Panc1 (cell line): ENCODE data around the gene ANAPC1.
"Not testable (repeated sequence)": the region's sequence is repeated elsewhere in the genome, so short reads cannot be mapped to it uniquely, and the experiment has no call there.

Source experiments
- POLR2AphosphoS5 ChIP-seq: IDR thresholded peaks from 2 replicates; pipeline ENCODE4 v1.6.1; 2012; ENCODE audit warnings: mild to moderate bottlenecking, low read depth, low read length, moderate library complexity
- TF ChIP-seq, protein P1 (sequence below): fragments of 450-650 bp; IDR thresholded peaks from 2 replicates; pipeline ENCODE4 v1.5.1; 2017; ENCODE audit warnings: mild to moderate bottlenecking

DNA sequence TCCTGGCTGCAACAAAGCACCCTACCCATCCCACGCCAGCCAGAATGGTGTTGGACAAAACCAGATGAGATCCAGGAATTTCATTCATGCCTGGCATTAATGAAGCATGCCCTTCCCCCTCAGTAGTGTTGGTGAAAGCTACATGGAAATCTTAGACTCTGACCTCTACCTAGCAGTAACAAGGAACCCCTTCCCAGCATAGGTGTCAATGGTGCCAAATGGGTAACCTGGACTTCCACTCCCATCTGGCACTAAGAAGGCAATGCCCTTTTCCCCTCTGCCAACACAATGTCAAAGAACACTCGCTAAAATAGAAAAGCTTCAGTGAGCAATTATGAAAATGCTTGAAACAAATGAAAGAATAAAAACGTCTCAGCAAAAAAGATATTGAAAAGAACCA lies 131.5 kb downstream of the ANAPC1 start:
- TF ChIP-seq, protein P1, sequence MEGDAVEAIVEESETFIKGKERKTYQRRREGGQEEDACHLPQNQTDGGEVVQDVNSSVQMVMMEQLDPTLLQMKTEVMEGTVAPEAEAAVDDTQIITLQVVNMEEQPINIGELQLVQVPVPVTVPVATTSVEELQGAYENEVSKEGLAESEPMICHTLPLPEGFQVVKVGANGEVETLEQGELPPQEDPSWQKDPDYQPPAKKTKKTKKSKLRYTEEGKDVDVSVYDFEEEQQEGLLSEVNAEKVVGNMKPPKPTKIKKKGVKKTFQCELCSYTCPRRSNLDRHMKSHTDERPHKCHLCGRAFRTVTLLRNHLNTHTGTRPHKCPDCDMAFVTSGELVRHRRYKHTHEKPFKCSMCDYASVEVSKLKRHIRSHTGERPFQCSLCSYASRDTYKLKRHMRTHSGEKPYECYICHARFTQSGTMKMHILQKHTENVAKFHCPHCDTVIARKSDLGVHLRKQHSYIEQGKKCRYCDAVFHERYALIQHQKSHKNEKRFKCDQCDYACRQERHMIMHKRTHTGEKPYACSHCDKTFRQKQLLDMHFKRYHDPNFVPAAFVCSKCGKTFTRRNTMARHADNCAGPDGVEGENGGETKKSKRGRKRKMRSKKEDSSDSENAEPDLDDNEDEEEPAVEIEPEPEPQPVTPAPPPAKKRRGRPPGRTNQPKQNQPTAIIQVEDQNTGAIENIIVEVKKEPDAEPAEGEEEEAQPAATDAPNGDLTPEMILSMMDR: not testable (repeated sequence)
- TF ChIP-seq POLR2AphosphoS5: not testable (repeated sequence)
